ACC112 (cell line): Measurements from ENCODE around the gene ZNF692.
"Not testable (repeated sequence)": the region's sequence is repeated elsewhere in the genome, so short reads cannot be mapped to it uniquely, and the experiment has no call there.

ENCODE experiments used
- H2AFZ ChIP-seq: fragments of 200-600 bp; sonication (generic); one replicate; pipeline ENCODE4 v1.6.0; 2017; ENCODE audit warnings: antibody characterized with exemption, low read length; ENCODE audit not compliant: unreplicated experiment
- H3K27ac ChIP-seq: fragments of 200-600 bp; sonication (generic); 2 replicates; pipeline ENCODE4 v1.5.1; 2014; ENCODE audit warnings: low read depth, mild to moderate bottlenecking, antibody characterized with exemption, low read length, moderate library complexity
- H3K27me3 ChIP-seq: fragments of 200-600 bp; sonication (generic); 2 replicates; pipeline ENCODE4 v1.6.1; 2014; ENCODE audit warnings: mild to moderate bottlenecking, antibody characterized with exemption, low read length, moderate library complexity, mixed read lengths; ENCODE audit not compliant: insufficient read depth
- H3K36me3 ChIP-seq: fragments of 200-600 bp; sonication (generic); 2 replicates; pipeline ENCODE4 v1.6.1; 2016; ENCODE audit warnings: mild to moderate bottlenecking, antibody characterized with exemption, low read length, moderate library complexity, mixed read lengths; ENCODE audit not compliant: insufficient read depth
- H3K4me1 ChIP-seq: fragments of 200-600 bp; sonication (generic); one replicate; pipeline ENCODE4 v1.6.1; 2016; ENCODE audit warnings: low read length, mixed read lengths; ENCODE audit not compliant: insufficient read depth, unreplicated experiment, control insufficient read depth
- H3K4me3 ChIP-seq: fragments of 200-600 bp; sonication (generic); 2 replicates; pipeline ENCODE4 v1.5.1; 2014; ENCODE audit warnings: mild to moderate bottlenecking, low read depth, low read length
- H3K79me2 ChIP-seq: fragments of 200-600 bp; sonication (generic); one replicate; pipeline ENCODE4 v1.6.0; 2016; ENCODE audit warnings: low read length; ENCODE audit not compliant: control insufficient read depth, unreplicated experiment, insufficient read depth

The ZNF692 gene

GRCh38 chr1:248805876-248806275, 53.0 kb downstream of the ZNF692 start:
- no peaks in the 10 kb centered on the region for H3K27me3 ChIP-seq
- H3K36me3 ChIP-seq, result no peaks in the 10 kb centered on the region
- no peak overlapping the region for H2AFZ ChIP-seq
- no peak overlapping the region for H3K27ac ChIP-seq
- no peaks in the 10 kb centered on the region for H3K79me2 ChIP-seq
- H3K4me3 ChIP-seq, result no peak overlapping the region
- H3K4me1 ChIP-seq, result peaks cover 6% of the 10 kb centered on the region

DNA sequence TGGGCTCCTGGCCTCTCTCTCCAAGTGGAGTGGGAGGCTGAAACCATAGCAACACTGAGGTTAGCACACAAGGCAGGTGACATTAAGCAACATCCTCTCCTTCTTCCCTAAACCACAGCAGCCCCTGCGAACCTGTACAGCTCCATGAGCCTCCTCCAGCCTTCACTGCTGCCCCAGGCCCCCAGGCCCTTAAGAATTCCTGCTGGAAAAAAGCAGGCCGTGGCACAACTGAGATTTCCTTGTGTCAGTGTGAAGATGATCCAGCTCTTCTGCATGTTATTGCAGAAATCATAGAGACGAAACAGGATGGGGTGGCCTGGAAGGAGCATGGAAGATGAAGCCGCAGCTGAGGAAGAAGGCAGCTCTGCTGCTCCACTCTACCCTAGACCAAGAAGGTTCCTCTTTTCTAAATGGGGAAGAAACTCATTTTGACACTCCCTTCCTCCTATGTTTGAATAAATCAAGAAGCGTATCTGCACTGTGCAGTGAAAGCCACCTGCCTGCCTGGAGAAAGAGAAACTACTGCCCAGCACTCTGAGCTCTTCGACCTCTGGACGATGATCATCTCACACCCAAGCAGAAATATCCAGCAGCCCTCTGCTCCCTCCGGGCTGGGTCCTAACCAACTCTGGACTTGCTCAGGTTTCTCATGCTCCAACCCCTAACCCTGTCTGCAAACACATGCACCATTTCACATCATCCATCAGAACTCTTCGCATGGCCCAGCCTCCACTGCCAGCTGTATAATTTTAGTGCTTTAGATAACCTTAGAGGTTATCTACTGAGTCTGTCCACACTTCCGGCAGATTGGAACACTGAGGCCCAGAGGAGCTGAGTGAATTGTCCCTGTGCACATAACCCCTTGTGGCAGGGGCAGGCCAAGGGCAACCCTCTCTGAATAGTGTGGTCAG, 53.9 kb downstream of the ZNF692 start:
- Histone ChIP-seq H3K79me2 (no peaks in the 10 kb centered on the region), H3K36me3 (no peaks in the 10 kb centered on the region), H3K4me3 (no peak overlapping the region), H3K4me1 (no peaks in the 10 kb centered on the region), H3K27me3 (no peaks in the 10 kb centered on the region), H2AFZ (no peak overlapping the region), H3K27ac (no peak overlapping the region)

DNA sequence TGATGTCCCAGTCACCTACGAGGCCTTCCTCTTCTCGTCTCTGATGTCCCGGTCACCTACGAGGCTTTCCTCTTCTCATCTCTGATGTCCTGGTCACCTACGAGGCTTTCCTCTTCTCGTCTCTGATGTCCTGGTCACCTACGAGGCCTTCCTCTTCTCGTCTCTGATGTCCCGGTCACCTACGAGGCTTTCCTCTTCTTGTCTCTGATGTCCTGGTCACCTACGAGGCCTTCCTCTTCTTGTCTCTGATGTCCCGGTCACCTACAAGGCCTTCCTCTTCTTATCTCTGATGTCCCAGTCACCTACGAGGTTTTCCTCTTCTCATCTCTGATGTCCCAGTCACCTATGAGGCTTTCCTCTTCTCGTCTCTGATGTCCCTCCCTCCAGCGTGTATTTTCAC, 55.4 kb downstream of the ZNF692 start:
- not testable (repeated sequence) for H3K79me2 ChIP-seq, H3K27ac ChIP-seq

GRCh38 chr1:248802454-248802853, 56.4 kb downstream of the ZNF692 start:
- Histone ChIP-seq H3K27me3 (peaks cover 8% of the 10 kb centered on the region), H3K4me1 (no peaks in the 10 kb centered on the region)

More for the DNA sequence above, 55.4 kb downstream of the ZNF692 start:
- not testable (repeated sequence) for H2AFZ ChIP-seq, H3K4me3 ChIP-seq, H3K36me3 ChIP-seq, H3K4me1 ChIP-seq, H3K27me3 ChIP-seq

DNA sequence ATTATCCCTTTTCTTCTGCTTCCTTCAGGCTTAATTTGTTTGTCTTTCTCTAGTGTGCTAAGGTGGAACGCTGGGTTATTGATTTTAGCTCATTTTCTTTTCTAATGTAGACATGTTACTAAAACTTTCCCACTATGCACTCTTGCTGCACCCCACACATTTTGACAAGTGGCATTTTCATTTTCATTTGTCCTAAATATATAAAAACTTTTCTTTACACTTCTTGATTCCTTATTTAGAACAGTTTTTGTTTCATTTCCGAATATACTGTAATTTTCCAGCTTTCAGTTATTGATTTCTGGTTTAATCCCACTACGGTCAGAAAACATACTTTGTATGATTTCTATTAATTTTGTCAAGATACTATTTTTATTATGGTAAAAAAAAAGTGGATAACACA, 58.4 kb downstream of the ZNF692 start:
- peaks cover 12% of the 10 kb centered on the region for H3K27me3 ChIP-seq
- H3K36me3 ChIP-seq, result no peaks in the 10 kb centered on the region
- H3K27ac ChIP-seq, result no peak overlapping the region
- no peaks in the 10 kb centered on the region for H3K4me1 ChIP-seq
- H2AFZ ChIP-seq, result no peak overlapping the region
- no peak overlapping the region for H3K4me3 ChIP-seq
- H3K79me2 ChIP-seq, result no peaks in the 10 kb centered on the region

More at GRCh38 chr1:248802454-248802853, 56.4 kb downstream of the ZNF692 start:
- no peaks in the 10 kb centered on the region for H3K79me2 ChIP-seq
- no peak overlapping the region for H3K27ac ChIP-seq
- no peak overlapping the region for H2AFZ ChIP-seq
- no peak overlapping the region for H3K4me3 ChIP-seq
- no peaks in the 10 kb centered on the region for H3K36me3 ChIP-seq
